Liver (tissue), 3 donors: ENCODE measurements around the gene PPP1R18.

Experiments
- FOXA1 ChIP-seq: IDR thresholded peaks from 2 replicates; pipeline ENCODE4 v1.6.1; 2016; ENCODE audit warnings: antibody characterized with exemption
- FOXA2 ChIP-seq: IDR thresholded peaks from 2 replicates; pipeline ENCODE4 v1.6.1; 2016; ENCODE audit warnings: antibody characterized with exemption
- GABPA ChIP-seq, 2 donors: IDR thresholded peaks in 1 of 2; conservative IDR thresholded peaks in 1 of 2; 2 replicates each; pipeline ENCODE4 v1.6.1; 2016; ENCODE audit warnings: antibody characterized with exemption in 2 of 2, mild to moderate bottlenecking in 1 of 2, moderate library complexity in 1 of 2
- JUND ChIP-seq, 2 donors: IDR thresholded peaks; 2 replicates each; pipeline ENCODE4 v1.6.1; 2016; ENCODE audit warnings: antibody characterized with exemption in 2 of 2
- RAD21 ChIP-seq, 2 donors: IDR thresholded peaks; 2 replicates each; pipeline ENCODE4 v1.6.1; 2016; ENCODE audit warnings: antibody characterized with exemption in 2 of 2, mild to moderate bottlenecking in 2 of 2
- SP1 ChIP-seq: IDR thresholded peaks from 2 replicates; pipeline ENCODE4 v1.6.1; 2018; ENCODE audit warnings: antibody characterized with exemption, mild to moderate bottlenecking
- TAF1 ChIP-seq: conservative IDR thresholded peaks from 2 replicates; pipeline ENCODE4 v1.6.1; 2016; ENCODE audit warnings: antibody characterized with exemption, mild to moderate bottlenecking
- TF ChIP-seq, protein P1 (sequence below): IDR thresholded peaks from 2 replicates; pipeline ENCODE4 v1.6.1; 2016; ENCODE audit warnings: antibody characterized with exemption
- TF ChIP-seq, protein P2 (sequence below): fragments of 150-350 bp; IDR thresholded peaks from 2 replicates; pipeline ENCODE4 v1.5.1; 2017; ENCODE audit warnings: improper control_type of control experiment, low read depth, low read length; ENCODE audit not compliant: missing input control
- TF ChIP-seq, protein P3 (sequence below): IDR thresholded peaks from 2 replicates; pipeline ENCODE4 v1.6.1; 2016; ENCODE audit warnings: antibody characterized with exemption, mild to moderate bottlenecking
- TF ChIP-seq, protein P4 (sequence below): IDR thresholded peaks from 2 replicates; pipeline ENCODE4 v1.6.1; 2016; ENCODE audit warnings: antibody characterized with exemption
- donor health status: healthy.
- donor health status: healthy.

GRCh38 chr6:30722280-30723112 is 36.1 kb upstream of the PPP1R18 start:
- TF ChIP-seq RAD21 (IDR thresholded peaks at IDR 0.05): peak; percentile 96 to 98
- TF ChIP-seq, protein P1, sequence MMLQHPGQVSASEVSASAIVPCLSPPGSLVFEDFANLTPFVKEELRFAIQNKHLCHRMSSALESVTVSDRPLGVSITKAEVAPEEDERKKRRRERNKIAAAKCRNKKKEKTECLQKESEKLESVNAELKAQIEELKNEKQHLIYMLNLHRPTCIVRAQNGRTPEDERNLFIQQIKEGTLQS: peak; percentile 27
- no peak for TF ChIP-seq GABPA (IDR thresholded peaks at IDR 0.05 in 1 of 2, conservative IDR thresholded peaks at IDR 0.05 in 1 of 2)
- TF ChIP-seq, protein P2, sequence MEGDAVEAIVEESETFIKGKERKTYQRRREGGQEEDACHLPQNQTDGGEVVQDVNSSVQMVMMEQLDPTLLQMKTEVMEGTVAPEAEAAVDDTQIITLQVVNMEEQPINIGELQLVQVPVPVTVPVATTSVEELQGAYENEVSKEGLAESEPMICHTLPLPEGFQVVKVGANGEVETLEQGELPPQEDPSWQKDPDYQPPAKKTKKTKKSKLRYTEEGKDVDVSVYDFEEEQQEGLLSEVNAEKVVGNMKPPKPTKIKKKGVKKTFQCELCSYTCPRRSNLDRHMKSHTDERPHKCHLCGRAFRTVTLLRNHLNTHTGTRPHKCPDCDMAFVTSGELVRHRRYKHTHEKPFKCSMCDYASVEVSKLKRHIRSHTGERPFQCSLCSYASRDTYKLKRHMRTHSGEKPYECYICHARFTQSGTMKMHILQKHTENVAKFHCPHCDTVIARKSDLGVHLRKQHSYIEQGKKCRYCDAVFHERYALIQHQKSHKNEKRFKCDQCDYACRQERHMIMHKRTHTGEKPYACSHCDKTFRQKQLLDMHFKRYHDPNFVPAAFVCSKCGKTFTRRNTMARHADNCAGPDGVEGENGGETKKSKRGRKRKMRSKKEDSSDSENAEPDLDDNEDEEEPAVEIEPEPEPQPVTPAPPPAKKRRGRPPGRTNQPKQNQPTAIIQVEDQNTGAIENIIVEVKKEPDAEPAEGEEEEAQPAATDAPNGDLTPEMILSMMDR: peak; percentile 98
- no peak for TF ChIP-seq FOXA1
- no peak for TF ChIP-seq TAF1
- TF ChIP-seq FOXA2: no peak
- TF ChIP-seq SP1: peak; percentile 20
- TF ChIP-seq, protein P3, sequence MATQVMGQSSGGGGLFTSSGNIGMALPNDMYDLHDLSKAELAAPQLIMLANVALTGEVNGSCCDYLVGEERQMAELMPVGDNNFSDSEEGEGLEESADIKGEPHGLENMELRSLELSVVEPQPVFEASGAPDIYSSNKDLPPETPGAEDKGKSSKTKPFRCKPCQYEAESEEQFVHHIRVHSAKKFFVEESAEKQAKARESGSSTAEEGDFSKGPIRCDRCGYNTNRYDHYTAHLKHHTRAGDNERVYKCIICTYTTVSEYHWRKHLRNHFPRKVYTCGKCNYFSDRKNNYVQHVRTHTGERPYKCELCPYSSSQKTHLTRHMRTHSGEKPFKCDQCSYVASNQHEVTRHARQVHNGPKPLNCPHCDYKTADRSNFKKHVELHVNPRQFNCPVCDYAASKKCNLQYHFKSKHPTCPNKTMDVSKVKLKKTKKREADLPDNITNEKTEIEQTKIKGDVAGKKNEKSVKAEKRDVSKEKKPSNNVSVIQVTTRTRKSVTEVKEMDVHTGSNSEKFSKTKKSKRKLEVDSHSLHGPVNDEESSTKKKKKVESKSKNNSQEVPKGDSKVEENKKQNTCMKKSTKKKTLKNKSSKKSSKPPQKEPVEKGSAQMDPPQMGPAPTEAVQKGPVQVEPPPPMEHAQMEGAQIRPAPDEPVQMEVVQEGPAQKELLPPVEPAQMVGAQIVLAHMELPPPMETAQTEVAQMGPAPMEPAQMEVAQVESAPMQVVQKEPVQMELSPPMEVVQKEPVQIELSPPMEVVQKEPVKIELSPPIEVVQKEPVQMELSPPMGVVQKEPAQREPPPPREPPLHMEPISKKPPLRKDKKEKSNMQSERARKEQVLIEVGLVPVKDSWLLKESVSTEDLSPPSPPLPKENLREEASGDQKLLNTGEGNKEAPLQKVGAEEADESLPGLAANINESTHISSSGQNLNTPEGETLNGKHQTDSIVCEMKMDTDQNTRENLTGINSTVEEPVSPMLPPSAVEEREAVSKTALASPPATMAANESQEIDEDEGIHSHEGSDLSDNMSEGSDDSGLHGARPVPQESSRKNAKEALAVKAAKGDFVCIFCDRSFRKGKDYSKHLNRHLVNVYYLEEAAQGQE: no peak
- no peak for TF ChIP-seq JUND (IDR thresholded peaks at IDR 0.05)
- TF ChIP-seq, protein P4, sequence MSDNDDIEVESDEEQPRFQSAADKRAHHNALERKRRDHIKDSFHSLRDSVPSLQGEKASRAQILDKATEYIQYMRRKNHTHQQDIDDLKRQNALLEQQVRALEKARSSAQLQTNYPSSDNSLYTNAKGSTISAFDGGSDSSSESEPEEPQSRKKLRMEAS: no peak
